HFF-Myc (cell line): ENCODE measurements around the gene KIF1A.

Source experiments
- DNase-seq: peaks from one replicate; pipeline ENCODE4 v3.0.0-alpha.2; 2011; ENCODE audit warnings: low read depth; ENCODE audit errors: extremely low read depth
- H3K4me3 ChIP-seq: replicated peaks from 2 replicates; pipeline ENCODE4 v1.5.1; 2011; ENCODE audit warnings: low read depth, mild to moderate bottlenecking, control low read depth, low read length
- CTCF ChIP-seq: IDR thresholded peaks from 2 replicates; pipeline ENCODE4 v1.5.1; 2012; ENCODE audit warnings: mild to moderate bottlenecking, low read depth, low read length, control low read depth; ENCODE audit errors: missing control alignments

KIF1A gene

DNA sequence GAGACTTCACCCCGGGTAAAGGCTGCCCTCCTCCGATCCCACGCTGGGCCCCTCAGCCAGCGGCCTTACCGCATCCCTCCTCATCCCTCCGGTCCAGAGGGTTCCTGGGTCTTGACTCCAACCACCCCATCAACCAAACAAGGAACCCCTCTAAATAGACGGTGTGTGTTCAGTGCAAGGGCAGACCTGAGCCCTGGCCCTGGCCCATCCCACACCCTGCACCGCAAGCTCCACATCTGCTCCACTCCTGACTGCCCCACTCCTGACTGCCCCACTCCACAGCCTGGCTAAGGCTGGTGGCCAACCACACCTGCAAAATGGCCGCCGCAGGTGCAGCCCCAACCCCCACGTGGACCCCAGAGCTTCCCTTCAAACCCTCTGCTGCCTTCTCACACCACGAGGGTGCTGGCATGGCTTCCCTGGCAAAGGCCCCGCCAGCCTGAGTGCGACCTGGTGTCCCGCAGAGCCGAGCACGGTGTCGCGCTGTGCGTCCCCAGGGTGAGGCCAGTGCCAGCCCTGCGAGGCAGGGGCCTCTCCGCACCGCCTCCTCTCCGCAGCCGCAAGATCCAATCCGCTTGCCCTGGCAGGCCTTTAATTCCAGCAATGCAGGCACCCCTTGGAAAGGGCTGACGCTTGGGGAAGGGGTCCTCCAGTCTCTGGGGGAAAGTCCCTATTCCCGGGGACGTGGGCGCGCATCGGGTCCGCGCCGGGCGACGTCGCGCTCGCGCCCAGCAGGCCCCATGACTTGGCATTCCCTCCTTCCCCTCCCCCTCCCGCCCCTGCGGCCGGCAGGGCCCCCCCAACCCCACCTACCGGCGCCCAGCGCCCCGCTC lies 1.5 kb downstream of the KIF1A start:
- DNase-seq, result no peak
- TF ChIP-seq CTCF, result no peak
- H3K4me3 ChIP-seq, result no peak overlapping the region

DNA sequence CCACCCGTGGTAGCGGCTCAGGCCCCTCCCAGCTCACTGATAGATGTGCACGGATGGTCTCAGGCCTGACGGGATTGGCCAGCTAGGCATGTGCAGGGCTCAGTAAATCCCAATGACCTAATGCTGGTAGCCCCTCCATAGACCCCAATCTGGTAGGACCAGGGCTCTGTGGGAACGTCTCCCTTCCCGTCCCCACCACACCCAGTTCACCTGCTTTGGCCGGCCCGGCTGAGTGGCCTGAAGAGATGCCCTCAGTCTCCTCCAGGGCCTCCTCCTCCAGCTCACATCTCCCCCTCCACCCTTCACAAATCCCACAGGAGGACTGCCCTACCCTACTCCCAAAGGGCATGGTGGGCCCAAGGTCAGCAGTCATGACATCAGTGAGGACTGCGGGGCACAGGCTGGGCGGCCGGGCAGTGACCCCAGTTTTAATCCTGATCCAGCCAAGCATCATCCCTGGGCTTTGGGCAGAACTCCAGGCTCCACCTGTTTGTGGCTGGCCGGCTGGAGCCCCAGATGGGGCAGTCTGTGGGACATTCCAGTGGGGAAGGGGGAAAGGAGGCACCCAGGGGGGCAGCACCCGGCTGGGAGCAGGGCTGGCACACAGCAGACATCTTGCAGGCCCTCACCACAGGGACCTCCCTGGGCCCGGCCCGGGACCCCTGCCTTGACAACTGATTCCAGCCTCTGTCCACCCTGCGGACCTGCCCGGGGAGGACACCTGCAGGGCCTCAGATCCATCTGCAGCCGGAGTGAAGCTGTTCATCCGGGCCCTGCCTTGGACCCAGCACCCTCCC lies 2.3 kb downstream of the KIF1A start:
- H3K4me3 ChIP-seq, result no peak overlapping the region
- no peak for TF ChIP-seq CTCF

GRCh38 chr2:240816584-240817495 lies 3.2 kb downstream of the KIF1A start:
- no peak for DNase-seq
- no peak for TF ChIP-seq CTCF
- no peak overlapping the region for H3K4me3 ChIP-seq

More for the DNA sequence above, 2.3 kb downstream of the KIF1A start:
- DNase-seq, result no peak

GRCh38 chr2:240815761-240816583 lies 4.0 kb downstream of the KIF1A start:
- no peak for DNase-seq
- TF ChIP-seq CTCF, result no peak
- no peak overlapping the region for H3K4me3 ChIP-seq

DNA sequence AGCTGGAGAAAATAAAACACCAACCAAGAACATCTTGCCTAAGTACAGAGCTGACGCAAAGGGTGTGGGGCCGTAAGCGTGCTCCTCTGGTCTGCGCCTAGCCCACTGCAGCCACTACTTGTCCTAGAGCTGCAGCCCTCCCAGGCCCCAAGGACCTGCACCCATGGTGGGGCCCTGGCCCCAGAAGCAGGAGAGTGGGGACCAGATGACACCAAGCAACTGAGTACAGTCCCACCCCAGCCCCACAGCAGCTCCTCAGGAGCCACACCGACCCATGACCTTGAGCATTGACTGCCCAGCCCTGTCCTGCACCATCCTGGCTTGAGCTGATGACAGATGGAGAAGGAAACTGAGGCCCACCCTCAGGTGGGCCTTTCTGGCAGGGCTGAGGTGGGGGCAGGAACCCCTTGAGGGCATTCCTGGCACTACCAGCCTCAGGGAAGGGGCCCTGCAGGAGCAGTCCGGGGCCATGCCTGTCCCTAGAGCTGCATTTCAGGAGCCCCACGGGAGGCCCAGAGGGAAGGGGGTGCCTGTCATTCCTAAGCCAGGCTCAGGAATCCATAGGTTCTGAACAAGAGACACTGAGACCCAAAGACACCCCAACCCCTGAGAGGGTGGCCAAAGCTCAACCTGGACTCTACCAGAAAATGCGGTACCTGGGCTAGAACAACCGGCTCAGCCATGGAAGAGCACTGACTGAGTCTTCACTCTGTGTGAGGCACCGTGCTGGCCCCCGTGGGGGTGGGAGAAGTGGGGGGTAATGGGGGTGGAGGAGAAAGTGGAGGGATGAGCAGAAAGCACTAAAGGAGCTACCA lies 4.9 kb downstream of the KIF1A start:
- no peak for DNase-seq
- no peak for TF ChIP-seq CTCF
- H3K4me3 ChIP-seq, result no peak overlapping the region
